Measurements from ENCODE around the gene AGT.
"Not testable (repeated sequence)": the region's sequence is repeated elsewhere in the genome, so short reads cannot be mapped to it uniquely, and the experiment has no call there.

Gene AGT

GRCh38 chr1:230744382-230744781, 30.5 kb upstream of the AGT start:
- DNase-seq (ENCODE audit: low read depth): no peak

GRCh38 chr1:230743899-230744298, 30.0 kb upstream of the AGT start:
- no peak for DNase-seq (ENCODE audit: low read depth)

GRCh38 chr1:230739564-230740290, 25.8 kb upstream of the AGT start:
- DNase-seq (ENCODE audit: low read depth): no peak

GRCh38 chr1:230737622-230738262, 23.8 kb upstream of the AGT start:
- no peak for DNase-seq (ENCODE audit: low read depth)

- DNase-seq (ENCODE audit: low read depth): no peak
These were observed 21.5 kb upstream of the AGT start for GRCh38 chr1:230735447-230735846.

- no peak for DNase-seq (ENCODE audit: low read depth)
These were observed 17.1 kb upstream of the AGT start for GRCh38 chr1:230730977-230731376.

- DNase-seq (ENCODE audit: low read depth): no peak
These were observed 14.9 kb upstream of the AGT start for GRCh38 chr1:230728710-230729392.

GRCh38 chr1:230725256-230726012, 11.5 kb upstream of the AGT start:
- DNase-seq (ENCODE audit: low read depth): no peak

GRCh38 chr1:230721849-230722522, 8.1 kb upstream of the AGT start:
- DNase-seq (ENCODE audit: low read depth): not testable (repeated sequence)

- no peak for DNase-seq (ENCODE audit: low read depth)
These were observed 3.3 kb upstream of the AGT start for GRCh38 chr1:230717251-230717650.

- DNase-seq (ENCODE audit: low read depth): not testable (repeated sequence)
These were observed 2.5 kb upstream of the AGT start for GRCh38 chr1:230716453-230716852.

GRCh38 chr1:230715510-230715909, 1.6 kb upstream of the AGT start:
- DNase-seq (ENCODE audit: low read depth): no peak

GRCh38 chr1:230713547-230713914, 391 bp downstream of the AGT start:
- no peak for DNase-seq (ENCODE audit: low read depth)

GRCh38 chr1:230713138-230713537, 784 bp downstream of the AGT start:
- DNase-seq (ENCODE audit: low read depth): no peak

- DNase-seq (ENCODE audit: low read depth): no peak
These were observed 1.4 kb downstream of the AGT start for GRCh38 chr1:230712470-230712942.

- no peak for DNase-seq (ENCODE audit: low read depth)
These were observed 2.7 kb downstream of the AGT start for GRCh38 chr1:230711245-230711644.

- DNase-seq (ENCODE audit: low read depth): no peak
These were observed 3.4 kb downstream of the AGT start for GRCh38 chr1:230710543-230710904.

GRCh38 chr1:230709619-230710542, 4.0 kb downstream of the AGT start:
- DNase-seq (ENCODE audit: low read depth): no peak

GRCh38 chr1:230708631-230709580, 5.0 kb downstream of the AGT start:
- no peak for DNase-seq (ENCODE audit: low read depth)
